ENCODE measurements around the gene LRRFIP1. TPM values are rescaled to one million over a fixed set of nuclear protein-coding genes. Genes with fewer than 3 reads are reported as not detected.

Gene LRRFIP1
- polyA plus RNA-seq, 1 experiment: 50.4 TPM

DNA sequence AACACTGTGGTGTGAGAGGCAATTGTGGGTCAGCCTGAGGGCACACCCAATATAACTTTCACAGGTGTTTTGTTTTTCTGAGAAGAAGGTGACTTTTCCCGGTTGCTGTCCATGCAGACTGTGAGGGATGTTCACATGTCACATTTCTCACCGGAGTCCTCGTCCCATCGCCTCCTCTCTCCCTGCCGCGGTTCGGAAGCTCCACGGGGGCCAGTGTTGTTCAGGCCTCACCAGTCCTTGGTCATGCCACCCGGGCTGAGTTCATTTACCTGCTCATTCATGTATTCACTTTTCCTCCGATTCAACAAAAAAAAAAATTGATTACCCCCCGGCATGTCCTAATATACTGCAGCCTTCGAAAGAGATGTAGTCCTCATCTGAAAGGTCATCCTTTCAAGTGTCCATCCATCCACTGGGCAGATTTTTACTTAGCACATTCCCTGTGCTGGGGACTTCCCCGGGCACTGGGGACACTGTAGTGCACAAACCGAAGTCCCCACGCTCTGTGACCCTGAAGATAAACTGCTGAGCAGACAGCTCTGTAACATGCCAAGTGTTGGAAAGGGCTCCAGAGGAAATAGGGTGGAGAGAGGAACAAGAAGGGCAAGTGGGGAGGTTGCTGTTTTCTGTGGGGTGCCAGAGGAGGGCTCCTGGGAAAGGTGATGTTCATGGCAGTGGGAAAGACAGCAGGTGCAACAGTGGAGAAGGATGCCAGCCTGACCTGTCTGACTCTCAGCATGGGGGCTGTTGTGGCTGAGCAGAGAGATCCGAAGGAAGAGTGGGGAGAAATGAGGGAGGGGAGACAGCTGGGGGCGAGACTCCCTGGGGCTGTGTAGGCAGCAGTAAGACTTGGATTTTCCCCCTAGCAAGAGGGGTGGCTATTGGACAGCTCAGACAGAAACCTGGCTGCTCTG is 22.4 kb downstream of the LRRFIP1 start:
- Histone ChIP-seq H3K27me3 (ENCODE audit: control insufficient read depth, insufficient read depth, low read length) (no peaks in the 10 kb centered on the region), H3K36me3 (ENCODE audit: control insufficient read depth, insufficient read depth, low read length) (peaks cover 3% of the 10 kb centered on the region; the same call in 1 of the 2 replicates), H3K4me3 (ENCODE audit: low read depth, low read length) (no peak overlapping the region)
- POLR2A ChIA-PET: no interaction called here
- no peak for DNase-seq (ENCODE audit: low read depth)
- CTCF ChIA-PET: interaction anchor here (0.7 to 1.0 kb wide), 2 partner anchors 8 to 11 kb away, joined by 3 read pairs; no protein-coding TSS in a partner anchor
- TF ChIP-seq, protein P1, sequence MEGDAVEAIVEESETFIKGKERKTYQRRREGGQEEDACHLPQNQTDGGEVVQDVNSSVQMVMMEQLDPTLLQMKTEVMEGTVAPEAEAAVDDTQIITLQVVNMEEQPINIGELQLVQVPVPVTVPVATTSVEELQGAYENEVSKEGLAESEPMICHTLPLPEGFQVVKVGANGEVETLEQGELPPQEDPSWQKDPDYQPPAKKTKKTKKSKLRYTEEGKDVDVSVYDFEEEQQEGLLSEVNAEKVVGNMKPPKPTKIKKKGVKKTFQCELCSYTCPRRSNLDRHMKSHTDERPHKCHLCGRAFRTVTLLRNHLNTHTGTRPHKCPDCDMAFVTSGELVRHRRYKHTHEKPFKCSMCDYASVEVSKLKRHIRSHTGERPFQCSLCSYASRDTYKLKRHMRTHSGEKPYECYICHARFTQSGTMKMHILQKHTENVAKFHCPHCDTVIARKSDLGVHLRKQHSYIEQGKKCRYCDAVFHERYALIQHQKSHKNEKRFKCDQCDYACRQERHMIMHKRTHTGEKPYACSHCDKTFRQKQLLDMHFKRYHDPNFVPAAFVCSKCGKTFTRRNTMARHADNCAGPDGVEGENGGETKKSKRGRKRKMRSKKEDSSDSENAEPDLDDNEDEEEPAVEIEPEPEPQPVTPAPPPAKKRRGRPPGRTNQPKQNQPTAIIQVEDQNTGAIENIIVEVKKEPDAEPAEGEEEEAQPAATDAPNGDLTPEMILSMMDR (IDR thresholded peaks at IDR 0.05; ENCODE audit: insufficient read depth, low read depth, low read length): no peak

DNA sequence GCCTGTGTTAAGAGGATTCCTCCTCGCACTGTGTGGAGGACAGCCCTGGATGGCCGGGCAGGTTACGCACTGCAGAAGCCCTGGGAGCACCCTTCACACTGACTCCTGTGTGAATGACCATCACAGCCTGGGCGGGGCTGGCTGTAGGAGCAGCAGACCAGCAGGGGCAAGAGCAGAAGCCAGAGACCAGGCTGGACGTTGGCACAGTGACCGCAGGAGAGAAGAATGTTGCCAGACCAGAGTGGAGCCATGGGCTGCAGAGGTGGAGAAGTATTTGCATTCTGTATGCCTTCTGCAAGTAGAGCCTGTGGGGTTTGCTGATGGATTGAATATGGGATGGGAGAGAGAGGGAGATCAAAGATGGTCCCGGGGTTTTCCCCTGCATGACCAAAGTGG is 23.1 kb downstream of the LRRFIP1 start:
- ChIA-PET CTCF (interaction anchor here (0.7 kb wide), 1 partner anchor 10 kb away, joined by 3 read pairs; no protein-coding TSS in a partner anchor), POLR2A (no interaction called here)
- Histone ChIP-seq H3K27me3 (ENCODE audit: control insufficient read depth, insufficient read depth, low read length) (no peaks in the 10 kb centered on the region), H3K4me3 (ENCODE audit: low read depth, low read length) (no peak overlapping the region), H3K36me3 (ENCODE audit: control insufficient read depth, insufficient read depth, low read length) (peaks cover 3% of the 10 kb centered on the region; the same call in 1 of the 2 replicates)
- TF ChIP-seq, protein P1 (IDR thresholded peaks at IDR 0.05; ENCODE audit: insufficient read depth, low read depth, low read length): no peak
- DNase-seq (ENCODE audit: low read depth): no peak

DNA sequence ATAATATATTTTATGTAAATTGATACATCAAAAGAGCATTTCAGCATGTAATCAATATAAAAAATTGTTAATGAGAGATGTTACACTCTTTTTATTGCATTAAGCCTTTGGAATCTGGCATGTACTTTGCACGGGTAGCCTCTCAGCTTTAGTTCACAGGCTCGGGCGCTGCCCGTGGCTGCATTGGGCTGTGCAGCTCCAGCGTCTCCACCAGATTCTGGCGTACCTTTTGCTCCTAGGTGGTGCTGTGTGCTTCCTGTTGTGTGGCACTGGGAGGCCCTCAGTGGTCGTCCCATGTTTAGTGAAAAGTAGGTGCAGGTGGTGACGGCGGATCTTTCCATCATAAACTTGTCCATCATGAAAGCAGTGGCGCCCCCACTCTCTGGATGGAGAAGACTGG is 24.4 kb downstream of the LRRFIP1 start:
- DNase-seq (ENCODE audit: low read depth): no peak
- CTCF ChIA-PET: interaction anchor here (0.8 kb wide), 1 partner anchor 12 kb away, joined by 3 read pairs; no protein-coding TSS in a partner anchor
- POLR2A ChIA-PET: no interaction called here
- Histone ChIP-seq H3K36me3 (ENCODE audit: control insufficient read depth, insufficient read depth, low read length) (peaks cover 3% of the 10 kb centered on the region; the same call in 1 of the 2 replicates), H3K4me3 (ENCODE audit: low read depth, low read length) (no peak overlapping the region), H3K27me3 (ENCODE audit: control insufficient read depth, insufficient read depth, low read length) (no peaks in the 10 kb centered on the region)
- TF ChIP-seq, protein P1 (IDR thresholded peaks at IDR 0.05; ENCODE audit: insufficient read depth, low read depth, low read length): no peak

DNA sequence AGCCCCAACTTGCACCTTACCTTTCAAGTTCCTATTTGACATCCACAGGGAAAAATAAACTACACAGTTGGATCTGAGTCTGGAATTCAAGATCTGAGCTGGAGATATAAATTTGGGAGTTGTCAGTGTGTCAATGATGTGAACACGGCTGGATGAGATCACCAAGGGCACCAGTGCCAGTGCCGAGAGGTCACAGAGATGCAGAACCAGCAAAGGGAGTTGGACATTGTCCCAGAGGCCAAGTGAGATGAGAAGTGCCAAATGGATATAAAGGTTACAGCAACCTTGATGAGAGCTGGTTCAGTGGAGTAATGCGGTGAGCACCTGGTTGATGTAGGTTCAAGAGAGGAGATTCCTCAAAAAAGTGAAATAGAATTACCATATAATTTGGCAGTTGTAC is 24.8 kb downstream of the LRRFIP1 start:
- H3K27me3 ChIP-seq (ENCODE audit: control insufficient read depth, insufficient read depth, low read length): no peaks in the 10 kb centered on the region
- ChIA-PET POLR2A (no interaction called here), CTCF (no interaction called here)
- DNase-seq (ENCODE audit: low read depth): no peak
- no peak overlapping the region for H3K4me3 ChIP-seq (ENCODE audit: low read depth, low read length)
- TF ChIP-seq, protein P1 (IDR thresholded peaks at IDR 0.05; ENCODE audit: insufficient read depth, low read depth, low read length): no peak
- H3K36me3 ChIP-seq (ENCODE audit: control insufficient read depth, insufficient read depth, low read length): peaks cover 3% of the 10 kb centered on the region; the same call in 1 of the 2 replicates

DNA sequence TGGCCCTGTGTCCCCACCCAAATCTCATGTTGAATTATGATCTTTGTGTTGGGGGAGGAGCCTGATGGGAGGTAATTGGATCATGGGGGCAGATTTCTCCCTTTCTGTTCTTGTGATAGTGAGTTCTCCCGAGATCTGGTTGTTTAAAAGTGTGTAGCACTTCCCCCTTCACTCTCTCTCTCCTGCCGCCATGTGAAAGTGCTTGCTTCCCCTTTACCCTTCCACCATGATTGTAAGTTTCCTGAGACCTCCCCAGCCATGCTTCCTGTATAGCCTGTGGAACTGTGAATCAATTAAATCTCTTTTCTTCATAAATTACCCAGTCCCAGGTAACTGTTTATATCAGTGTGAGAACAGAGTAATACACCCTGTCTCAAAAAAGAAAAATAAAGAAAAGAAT is 25.5 kb downstream of the LRRFIP1 start:
- no peaks in the 10 kb centered on the region for H3K27me3 ChIP-seq (ENCODE audit: control insufficient read depth, insufficient read depth, low read length)
- no peak for DNase-seq (ENCODE audit: low read depth)
- ChIA-PET CTCF (no interaction called here), POLR2A (no interaction called here)
- TF ChIP-seq, protein P1 (IDR thresholded peaks at IDR 0.05; ENCODE audit: insufficient read depth, low read depth, low read length): no peak
- H3K4me3 ChIP-seq (ENCODE audit: low read depth, low read length): no peak overlapping the region
- H3K36me3 ChIP-seq (ENCODE audit: control insufficient read depth, insufficient read depth, low read length): peaks cover 3% of the 10 kb centered on the region; the same call in 1 of the 2 replicates
